Activated naive CD4-positive, alpha-beta T cell treated with anti-CD3 and anti-CD28 coated beads, Interleukin-2, amount 50 U/mL, for 72 hours (primary cell): ENCODE data around the gene AOX1. TPM values are rescaled to one million over a fixed set of nuclear protein-coding genes. Genes with fewer than 3 reads are reported as not detected.
"Not testable (repeated sequence)": the region's sequence is repeated elsewhere in the genome, so short reads cannot be mapped to it uniquely, and the experiment has no call there.

Source experiments
- ATAC-seq, 2 donors: fragments of 150-1000 bp; cut with Tn5 transposase; 2 replicates each; pipeline ENCODE4 v1.10.0; 2021; ENCODE audit warnings: mild to moderate bottlenecking in 2 of 2, moderate library complexity in 2 of 2
- DNase-seq, 2 donors: peaks; one replicate each; pipeline ENCODE4 v3.0.0; 2021 to 2022; ENCODE audit warnings: low spot score in 2 of 2
- H3K27ac Mint-ChIP-seq, 2 donors: one replicate each; pipeline ENCODE4 v1.8.0; 2022; ENCODE audit warnings: mild to moderate bottlenecking in 2 of 2, mixed read lengths in 2 of 2
- H3K36me3 Mint-ChIP-seq, 2 donors: one replicate each; pipeline ENCODE4 v1.8.0; 2022; ENCODE audit warnings: mixed read lengths in 2 of 2
- H3K9me3 Mint-ChIP-seq, 2 donors: one replicate each; pipeline ENCODE4 v1.8.0; 2022; ENCODE audit warnings: mixed read lengths in 2 of 2
- total RNA-seq, 2 donors: library from RNA; stranded (reverse); gene quantifications; one replicate each; pipeline ENCODE4 v1.2.3, GENCODE V29; 2022

AOX1 gene
- total RNA-seq, 2 donors from 2014 or later, result 0.05 to 0.49 TPM

- Mint-ChIP-seq H3K27ac (no peak overlapping the region), H3K36me3 (peaks cover 0 to 4% of the 10 kb centered on the region in 2 donors), H3K9me3 (peaks cover 0 to 5% of the 10 kb centered on the region in 2 donors)
- ATAC-seq, result no peak
- no peak for DNase-seq
Measured at GRCh38 chr2:200595913-200596312, 10.1 kb downstream of the AOX1 start.

DNA sequence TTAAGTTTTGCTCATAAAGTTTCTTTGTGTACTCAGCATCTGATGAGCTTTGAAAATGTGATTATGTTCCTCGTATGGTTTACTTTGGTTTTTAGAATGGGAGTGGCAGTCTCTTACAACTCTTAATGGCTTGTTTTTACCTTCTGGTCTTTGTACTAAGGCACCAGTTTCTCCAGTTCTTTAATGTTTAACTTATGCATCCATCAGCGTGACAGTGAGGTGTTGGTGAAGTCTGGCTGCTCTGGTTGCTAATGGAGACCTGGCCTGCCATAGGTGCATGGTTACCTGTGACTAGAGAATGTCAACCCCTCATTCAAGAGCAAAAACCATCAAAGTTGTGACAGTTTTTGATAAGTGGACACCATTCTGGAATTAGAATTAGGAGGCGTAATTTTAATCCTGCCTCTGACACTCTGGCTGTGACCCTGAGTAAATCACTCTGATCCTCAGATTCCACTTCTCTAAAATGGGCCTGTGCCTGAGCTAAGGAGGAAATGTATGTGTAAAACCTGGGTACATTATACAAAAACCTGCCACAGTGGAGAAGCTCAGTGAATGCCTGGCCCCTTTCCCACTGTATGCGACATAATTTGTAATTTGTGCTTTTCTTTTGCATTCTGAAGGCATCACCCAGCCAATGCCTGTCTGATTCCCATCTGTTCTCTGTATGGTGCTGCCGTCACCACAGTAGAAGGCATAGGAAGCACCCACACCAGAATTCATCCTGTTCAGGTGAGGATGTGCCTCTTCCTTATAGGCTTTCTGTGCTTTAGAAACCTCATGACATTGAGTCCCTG, 11.2 kb downstream of the AOX1 start:
- Mint-ChIP-seq H3K9me3 (peaks cover 0 to 5% of the 10 kb centered on the region in 2 donors), H3K36me3 (peaks cover 0 to 4% of the 10 kb centered on the region in 2 donors), H3K27ac (no peak overlapping the region)
- ATAC-seq (no peak), DNase-seq (no peak)

GRCh38 chr2:200599206-200599605, 13.4 kb downstream of the AOX1 start:
- DNase-seq (no peak), ATAC-seq (no peak)
- peaks cover 0 to 5% of the 10 kb centered on the region in 2 donors for H3K9me3 Mint-ChIP-seq
- peaks cover 0 to 4% of the 10 kb centered on the region in 2 donors for H3K36me3 Mint-ChIP-seq
- H3K27ac Mint-ChIP-seq, result no peak overlapping the region

DNA sequence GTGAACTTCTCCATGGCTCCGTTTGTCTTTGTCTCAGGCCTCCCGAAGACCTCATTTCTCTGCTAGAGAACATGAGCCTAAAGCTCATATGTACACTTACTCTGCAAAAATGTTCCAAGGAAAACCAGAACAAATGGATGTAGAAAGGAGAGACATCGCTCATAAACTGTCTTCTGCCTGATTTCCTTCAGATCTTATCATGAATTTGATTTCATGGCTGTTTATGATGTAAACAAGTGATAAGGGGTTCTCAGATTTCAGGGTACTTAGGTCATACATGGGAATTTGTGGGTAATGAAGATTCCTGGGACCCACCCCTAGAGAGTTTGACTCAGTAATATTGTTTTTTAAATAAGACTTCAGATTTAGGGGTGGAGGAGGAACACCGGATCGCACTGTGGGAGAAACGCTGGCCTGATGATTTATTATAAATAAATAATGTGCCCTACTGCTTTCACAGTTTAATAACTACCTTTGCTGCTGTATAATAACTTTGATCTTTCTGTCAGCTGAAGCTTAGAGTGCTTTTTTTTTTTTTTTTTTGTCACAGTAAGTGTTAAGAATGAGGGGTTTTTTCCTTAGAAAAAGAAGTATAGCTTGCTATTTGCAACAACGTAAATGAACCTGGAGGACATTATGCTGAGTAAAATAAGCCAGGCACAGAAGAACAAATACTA, 14.9 kb downstream of the AOX1 start:
- Mint-ChIP-seq H3K27ac (no peak overlapping the region), H3K9me3 (peaks cover 0 to 4% of the 10 kb centered on the region in 2 donors), H3K36me3 (peaks cover 0 to 4% of the 10 kb centered on the region in 2 donors)
- DNase-seq (no peak), ATAC-seq (no peak)

DNA sequence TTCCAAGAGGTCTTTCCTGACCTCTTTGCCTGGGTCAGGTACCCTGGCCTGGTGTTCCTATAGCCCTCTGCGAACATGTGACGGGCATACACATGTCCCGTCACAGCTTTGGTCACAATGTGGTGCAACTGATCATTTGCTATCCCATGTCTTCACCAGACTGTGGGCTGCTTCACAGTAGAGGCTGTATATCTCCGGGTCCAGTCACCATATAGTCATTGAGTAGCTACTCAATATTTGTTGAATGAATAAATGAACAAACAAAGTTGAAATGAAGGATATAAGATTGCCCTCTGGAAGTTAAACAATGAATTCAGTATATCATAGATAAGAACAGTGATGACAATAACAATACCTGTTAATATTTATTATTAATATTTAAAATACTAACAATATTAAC, 16.8 kb downstream of the AOX1 start:
- DNase-seq, result no peak
- H3K36me3 Mint-ChIP-seq, result peaks cover 0 to 5% of the 10 kb centered on the region in 2 donors
- H3K9me3 Mint-ChIP-seq, result peaks cover under 1 to 9% of the 10 kb centered on the region in 2 donors
- ATAC-seq, result no peak
- no peak overlapping the region for H3K27ac Mint-ChIP-seq

DNA sequence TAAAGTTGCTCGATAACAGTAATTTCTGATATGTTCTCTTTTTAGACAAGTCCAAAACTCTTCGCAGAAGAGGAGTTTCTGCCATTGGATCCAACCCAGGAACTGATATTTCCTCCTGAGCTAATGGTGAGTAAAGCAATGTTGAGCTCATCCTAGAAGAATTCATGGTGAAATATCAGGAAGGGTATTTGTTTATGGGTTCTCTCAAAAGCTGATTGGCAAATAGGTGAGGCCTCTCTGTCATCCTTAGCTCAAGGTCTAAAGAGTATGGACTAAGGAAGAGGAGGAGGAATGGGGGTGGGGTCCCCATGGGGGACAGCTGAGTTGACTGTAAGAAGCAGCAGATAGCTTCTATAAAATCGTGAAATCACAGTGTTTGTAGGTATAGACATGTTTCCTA, 18.2 kb downstream of the AOX1 start:
- no peak for ATAC-seq
- H3K27ac Mint-ChIP-seq, result no peak overlapping the region

DNA sequence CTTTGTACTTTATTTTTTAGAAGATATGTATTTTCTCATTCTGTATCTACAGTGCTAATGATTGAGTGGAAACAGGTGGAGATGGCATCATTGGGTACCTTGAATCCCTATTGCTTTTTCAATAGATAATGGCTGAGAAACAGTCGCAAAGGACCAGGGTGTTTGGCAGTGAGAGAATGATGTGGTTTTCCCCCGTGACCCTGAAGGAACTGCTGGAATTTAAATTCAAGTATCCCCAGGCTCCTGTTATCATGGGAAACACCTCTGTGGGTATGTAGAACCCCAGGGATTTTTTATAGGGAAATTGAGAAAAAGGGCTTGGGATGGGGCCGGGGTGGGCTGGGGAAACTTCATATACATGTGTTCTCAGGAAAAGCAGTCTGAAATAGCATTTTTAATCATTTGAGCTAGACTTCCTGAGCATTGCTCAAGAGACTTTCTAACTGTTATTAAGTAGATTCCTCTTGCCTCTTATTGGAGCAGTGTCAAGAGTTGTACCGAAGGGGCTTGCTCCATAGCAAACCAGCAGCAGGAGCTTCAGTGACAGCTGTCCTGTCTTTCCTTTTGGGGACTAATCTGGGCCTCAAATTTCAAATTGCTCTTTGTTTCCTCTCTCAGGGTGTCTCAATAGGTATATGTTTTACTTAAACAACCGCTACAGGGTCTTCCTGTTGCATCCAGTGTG, 18.9 kb downstream of the AOX1 start:
- no peak for ATAC-seq
- Mint-ChIP-seq H3K27ac (no peak overlapping the region), H3K9me3 (peaks cover 3 to 12% of the 10 kb centered on the region in 2 donors), H3K36me3 (peaks cover 0 to 5% of the 10 kb centered on the region in 2 donors)
- DNase-seq, result no peak

More for the DNA sequence above, 18.2 kb downstream of the AOX1 start:
- peaks cover 0 to 5% of the 10 kb centered on the region in 2 donors for H3K36me3 Mint-ChIP-seq
- no peak for DNase-seq
- peaks cover 3 to 12% of the 10 kb centered on the region in 2 donors for H3K9me3 Mint-ChIP-seq

- no peak for ATAC-seq
- Mint-ChIP-seq H3K9me3 (peaks cover 3 to 12% of the 10 kb centered on the region in 2 donors), H3K36me3 (peaks cover 0 to 5% of the 10 kb centered on the region in 2 donors), H3K27ac (no peak overlapping the region)
- DNase-seq, result no peak
Measured at GRCh38 chr2:200608341-200609027, 22.7 kb downstream of the AOX1 start.

DNA sequence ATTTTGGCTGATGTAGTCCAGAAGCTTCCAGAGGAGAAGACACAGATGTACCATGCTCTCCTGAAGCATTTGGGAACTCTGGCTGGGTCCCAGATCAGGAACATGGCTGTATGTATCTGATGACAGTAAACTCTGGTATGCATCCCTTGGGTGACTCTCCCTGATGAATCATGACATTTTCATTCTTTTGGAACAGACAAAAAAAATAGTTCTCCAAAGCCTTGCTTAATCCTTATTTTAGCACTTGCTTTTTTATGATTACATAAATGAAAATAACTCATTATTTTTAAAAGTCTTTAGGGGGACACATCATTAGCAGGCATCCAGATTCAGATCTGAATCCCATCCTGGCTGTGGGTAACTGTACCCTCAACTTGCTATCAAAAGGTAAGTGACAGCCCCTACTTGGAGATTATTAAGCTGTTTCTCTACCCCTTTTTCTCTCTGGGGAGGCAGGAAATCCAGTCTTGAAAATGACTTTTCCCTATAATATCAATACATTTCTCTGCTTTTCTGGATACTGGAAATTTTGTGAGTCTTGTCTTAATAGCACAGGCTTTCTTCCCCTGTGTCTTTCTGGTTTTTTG, 23.3 kb downstream of the AOX1 start:
- H3K9me3 Mint-ChIP-seq, result peaks cover 3 to 12% of the 10 kb centered on the region in 2 donors
- peaks cover 0 to 5% of the 10 kb centered on the region in 2 donors for H3K36me3 Mint-ChIP-seq
- no peak for DNase-seq
- H3K27ac Mint-ChIP-seq, result no peak overlapping the region
- ATAC-seq, result no peak

DNA sequence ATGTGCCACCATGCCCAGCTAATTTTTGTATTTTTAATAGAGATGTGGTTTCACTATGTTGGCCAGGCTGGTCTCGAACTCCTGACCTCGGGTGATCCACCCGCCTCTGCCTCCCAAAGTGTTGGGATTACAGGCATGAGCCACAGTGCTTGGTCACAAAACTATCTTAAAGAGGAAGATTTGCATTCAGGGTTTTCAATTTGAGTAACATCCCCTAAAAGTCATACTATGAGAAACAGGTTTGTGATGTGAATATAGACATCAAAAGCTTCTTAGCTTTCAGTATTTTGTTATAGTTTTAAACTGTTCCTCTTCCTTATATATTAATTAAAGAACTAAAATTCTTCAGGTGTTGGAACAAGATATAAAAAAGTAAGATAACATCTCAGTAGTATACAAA, 24.4 kb downstream of the AOX1 start:
- not testable (repeated sequence) for H3K36me3 Mint-ChIP-seq
- ATAC-seq (peak; percentile 36 to 85), DNase-seq (peak in 1 of 2 donors; percentile 15)
- peak overlapping the region in 1 of 2 donors; percentile 73 for H3K27ac Mint-ChIP-seq
- peaks cover 3 to 12% of the 10 kb centered on the region in 2 donors for H3K9me3 Mint-ChIP-seq

DNA sequence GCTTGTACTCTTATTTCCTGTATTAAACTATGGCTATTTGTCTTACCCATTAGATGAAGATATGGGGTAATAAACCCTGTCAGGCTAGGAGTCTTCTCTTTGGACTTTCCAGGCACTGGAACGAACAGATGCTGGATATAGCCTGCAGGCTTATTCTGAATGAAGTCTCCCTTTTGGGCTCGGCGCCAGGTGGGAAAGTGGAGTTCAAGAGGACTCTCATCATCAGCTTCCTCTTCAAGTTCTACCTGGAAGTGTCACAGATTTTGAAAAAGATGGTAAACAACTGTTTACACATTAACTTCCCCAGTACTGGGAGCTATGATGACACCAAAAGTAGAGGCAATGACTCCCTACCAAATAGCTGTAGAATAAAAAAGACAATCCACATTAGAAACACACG, 27.9 kb downstream of the AOX1 start:
- no peaks in the 10 kb centered on the region for H3K36me3 Mint-ChIP-seq
- ATAC-seq (no peak), DNase-seq (no peak)
- H3K27ac Mint-ChIP-seq, result no peak overlapping the region
- H3K9me3 Mint-ChIP-seq, result no peaks in the 10 kb centered on the region

DNA sequence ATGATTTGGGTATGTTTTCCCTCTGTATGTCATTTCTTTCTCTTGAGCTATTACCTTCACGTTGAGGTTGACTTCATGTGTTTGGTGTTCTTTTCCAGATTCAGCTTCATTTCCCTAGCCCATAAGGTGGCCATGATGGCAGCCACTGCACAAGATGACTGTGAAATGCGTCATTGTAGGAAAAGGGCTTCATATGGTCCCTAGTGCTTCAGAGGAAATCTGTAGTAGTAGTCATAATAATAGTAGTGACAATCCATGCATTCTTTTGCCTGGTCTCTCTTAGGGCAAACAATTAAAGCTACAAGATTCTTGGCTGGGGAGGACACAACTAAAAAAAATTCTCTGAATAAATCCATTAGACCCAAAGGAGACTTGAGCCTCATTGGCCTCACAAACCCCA, 28.4 kb downstream of the AOX1 start:
- no peaks in the 10 kb centered on the region for H3K9me3 Mint-ChIP-seq
- ATAC-seq (peak; percentile 36 to 82), DNase-seq (no peak)
- H3K27ac Mint-ChIP-seq, result no peak overlapping the region
- no peaks in the 10 kb centered on the region for H3K36me3 Mint-ChIP-seq

- no peak overlapping the region for H3K27ac Mint-ChIP-seq
- DNase-seq (no peak), ATAC-seq (no peak)
- no peaks in the 10 kb centered on the region for H3K36me3 Mint-ChIP-seq
- H3K9me3 Mint-ChIP-seq, result no peaks in the 10 kb centered on the region
Measured at GRCh38 chr2:200615247-200615646, 29.4 kb downstream of the AOX1 start.

DNA sequence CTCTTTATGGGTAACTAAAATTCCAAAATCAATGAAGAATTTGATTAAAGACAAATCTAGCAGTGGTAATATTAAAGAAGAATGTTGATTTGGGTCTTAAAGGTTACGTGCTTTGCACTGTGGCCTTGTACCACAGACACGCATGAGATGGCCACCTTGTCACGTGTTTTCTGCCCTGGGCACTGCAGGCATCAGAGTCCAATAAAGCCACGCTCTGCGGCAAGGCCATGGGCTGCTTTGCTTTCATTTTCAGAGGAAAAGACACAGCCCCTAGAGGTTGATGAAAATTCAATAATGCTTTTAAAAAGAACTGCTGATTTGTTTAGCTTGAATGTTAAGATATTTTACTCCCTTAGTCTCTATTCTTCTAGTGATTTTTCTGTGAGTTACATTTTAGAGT, 30.4 kb downstream of the AOX1 start:
- H3K36me3 Mint-ChIP-seq, result no peaks in the 10 kb centered on the region
- ATAC-seq, result no peak
- H3K9me3 Mint-ChIP-seq, result no peaks in the 10 kb centered on the region
- DNase-seq, result no peak
- H3K27ac Mint-ChIP-seq, result no peak overlapping the region

GRCh38 chr2:200616656-200617055, 30.8 kb downstream of the AOX1 start:
- ATAC-seq (no peak), DNase-seq (no peak)
- Mint-ChIP-seq H3K27ac (no peak overlapping the region), H3K9me3 (no peaks in the 10 kb centered on the region), H3K36me3 (no peaks in the 10 kb centered on the region)
